ENCODE measurements around the gene ROPN1B.
"Not testable (repeated sequence)": the region's sequence is repeated elsewhere in the genome, so short reads cannot be mapped to it uniquely, and the experiment has no call there.

The ROPN1B gene

GRCh38 chr3:125958511-125959316 lies 10.3 kb upstream of the ROPN1B start:
- DNase-seq: no peak

- DNase-seq: no peak
Observed at GRCh38 chr3:125959317-125960065, 9.5 kb upstream of the ROPN1B start.

DNA sequence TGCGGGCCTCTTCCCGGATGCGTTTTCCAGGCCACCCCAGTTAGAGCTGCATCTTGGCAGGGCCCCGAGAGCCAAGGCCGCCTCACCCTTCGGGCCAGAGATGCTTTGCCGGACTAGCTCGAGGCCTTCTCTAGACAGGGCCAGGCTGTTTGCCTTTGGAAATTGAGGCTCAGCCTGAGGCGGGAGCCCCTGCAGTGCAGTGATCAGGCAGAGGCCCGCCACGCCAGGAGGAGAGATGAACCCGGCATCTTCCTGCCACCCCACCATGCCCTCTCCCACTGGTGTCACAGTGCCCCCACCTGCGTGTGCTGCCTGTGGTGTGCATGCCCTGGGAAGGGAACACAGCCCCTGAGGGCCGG lies 8.9 kb upstream of the ROPN1B start:
- DNase-seq: no peak

DNA sequence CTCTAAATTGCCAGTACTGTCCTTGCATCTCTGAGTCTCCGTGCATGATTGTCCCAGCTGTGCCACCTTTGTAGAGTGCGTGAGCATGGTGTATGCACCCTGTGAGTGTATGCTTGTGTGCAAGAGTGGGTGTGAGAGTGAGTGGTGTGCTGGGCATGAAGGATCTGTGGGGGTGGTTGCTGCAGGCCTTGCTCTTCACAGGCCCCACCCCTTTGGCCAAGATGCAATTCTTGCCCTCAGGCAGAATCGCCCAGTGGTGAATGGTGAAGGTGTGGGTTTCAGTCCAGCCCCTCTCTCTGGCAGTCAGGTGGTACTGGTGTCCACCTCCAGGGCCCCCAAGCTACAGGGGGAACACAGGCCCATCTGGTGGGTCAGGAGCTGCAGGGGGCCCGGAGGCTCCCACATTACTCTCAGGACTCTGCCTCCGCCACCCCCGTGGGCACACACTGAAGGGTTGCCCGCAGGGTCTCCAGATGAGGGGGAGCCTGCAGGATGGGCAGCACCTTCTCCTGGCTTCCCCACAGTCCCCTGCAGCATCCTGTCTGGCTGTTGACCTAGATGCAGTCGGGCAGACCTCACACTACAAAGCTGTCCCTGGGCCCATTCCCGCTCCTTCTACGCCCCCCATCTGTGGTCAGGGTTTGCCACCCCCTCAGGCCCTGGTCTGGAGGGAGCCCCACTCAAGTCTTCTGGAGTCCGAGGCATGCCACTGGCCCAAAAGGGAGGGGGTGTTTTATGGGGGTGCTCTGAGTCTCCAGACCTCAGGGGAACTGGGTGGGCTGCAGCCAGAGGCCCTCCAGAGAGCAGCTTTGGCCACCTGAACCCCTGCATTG lies 8.3 kb upstream of the ROPN1B start:
- DNase-seq: no peak

GRCh38 chr3:125961289-125961589 lies 7.7 kb upstream of the ROPN1B start:
- DNase-seq: no peak

- not testable (repeated sequence) for DNase-seq
Observed at GRCh38 chr3:125963834-125964233, 5.1 kb upstream of the ROPN1B start.

DNA sequence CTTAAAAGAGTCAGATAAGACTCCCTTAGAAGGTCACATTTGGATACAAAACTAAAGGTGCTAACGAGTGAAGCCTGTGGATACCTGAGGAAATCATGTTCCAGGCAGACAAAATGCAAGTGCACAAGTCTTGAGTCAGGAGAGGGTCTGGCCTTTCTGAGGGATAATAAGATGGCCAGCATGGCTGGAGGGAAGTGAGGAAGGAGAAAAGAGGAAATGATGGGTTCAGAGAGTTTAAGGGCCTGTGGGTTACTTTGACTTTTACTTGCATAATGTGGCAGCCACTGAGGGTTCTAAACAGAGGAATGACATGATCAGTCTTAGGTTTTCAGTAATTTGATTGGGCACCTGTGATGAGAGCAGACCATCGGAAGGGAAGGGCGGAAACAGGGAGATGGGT lies 3.5 kb upstream of the ROPN1B start:
- DNase-seq: no peak

GRCh38 chr3:125967156-125967555 lies 1.8 kb upstream of the ROPN1B start:
- DNase-seq: no peak

GRCh38 chr3:125968121-125968520 lies 857 bp upstream of the ROPN1B start:
- DNase-seq: not testable (repeated sequence)

GRCh38 chr3:125971997-125972944 lies 3.3 kb downstream of the ROPN1B start:
- not testable (repeated sequence) for DNase-seq

- DNase-seq: not testable (repeated sequence)
Observed at GRCh38 chr3:125975245-125976002, 6.4 kb downstream of the ROPN1B start.

DNA sequence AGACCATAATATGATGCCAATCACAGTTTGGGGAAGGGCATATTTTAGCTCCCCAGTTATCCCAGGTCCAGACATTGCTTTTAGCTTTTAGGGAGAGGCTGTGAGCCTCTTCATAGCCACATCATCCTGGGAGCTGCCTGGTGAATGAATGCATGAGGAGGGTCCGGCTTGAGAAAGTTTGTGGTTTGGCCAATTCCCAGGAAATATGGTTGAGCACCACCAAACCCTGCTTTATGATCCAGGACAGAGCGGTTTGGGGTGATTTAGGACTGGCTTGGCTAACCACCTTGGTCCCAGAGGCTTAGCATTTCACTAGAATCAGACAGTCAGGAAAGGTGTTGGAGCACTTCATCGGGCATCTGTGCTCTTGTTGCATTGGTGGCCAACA lies 7.0 kb downstream of the ROPN1B start:
- DNase-seq: not testable (repeated sequence)

GRCh38 chr3:125977104-125977503 lies 8.1 kb downstream of the ROPN1B start:
- DNase-seq: not testable (repeated sequence)

GRCh38 chr3:125984951-125985350 lies 16.0 kb downstream of the ROPN1B start:
- not testable (repeated sequence) for DNase-seq

DNA sequence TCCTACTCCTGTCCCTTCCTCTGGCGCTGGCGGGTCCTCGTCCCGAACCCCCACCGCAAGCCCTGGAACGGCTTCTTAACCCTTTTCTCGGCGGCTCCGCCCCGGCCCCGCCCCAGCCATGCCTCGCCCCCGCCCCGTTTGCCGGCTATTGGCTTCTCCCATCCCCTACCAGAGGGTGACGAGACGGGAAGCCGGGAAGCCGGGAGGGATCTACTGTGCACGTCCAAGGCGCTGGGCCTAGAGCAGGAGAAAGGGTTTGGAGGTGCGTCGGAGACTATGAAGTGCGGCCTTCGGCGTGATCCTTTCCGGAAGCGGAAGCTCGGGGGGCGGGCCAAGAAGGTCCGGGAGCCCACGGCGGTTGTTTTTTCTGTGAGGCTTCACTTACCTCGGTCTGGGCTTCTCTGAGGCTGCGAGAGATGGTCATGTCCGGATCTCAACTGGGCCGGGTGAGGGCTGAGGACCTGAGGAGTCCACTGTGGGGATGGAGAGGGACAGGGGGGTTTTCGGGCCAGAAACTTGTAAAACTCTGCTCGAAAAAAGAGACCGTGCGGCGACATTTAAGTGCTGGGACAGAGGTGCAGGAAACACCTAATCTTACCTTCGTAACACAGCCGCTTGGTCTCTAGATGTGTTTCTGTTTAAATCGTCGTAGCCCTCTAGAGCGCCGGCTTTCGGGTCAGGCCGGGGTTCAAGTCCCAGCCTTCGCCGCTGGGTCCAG lies 21.4 kb downstream of the ROPN1B start:
- DNase-seq: peak; percentile 72

DNA sequence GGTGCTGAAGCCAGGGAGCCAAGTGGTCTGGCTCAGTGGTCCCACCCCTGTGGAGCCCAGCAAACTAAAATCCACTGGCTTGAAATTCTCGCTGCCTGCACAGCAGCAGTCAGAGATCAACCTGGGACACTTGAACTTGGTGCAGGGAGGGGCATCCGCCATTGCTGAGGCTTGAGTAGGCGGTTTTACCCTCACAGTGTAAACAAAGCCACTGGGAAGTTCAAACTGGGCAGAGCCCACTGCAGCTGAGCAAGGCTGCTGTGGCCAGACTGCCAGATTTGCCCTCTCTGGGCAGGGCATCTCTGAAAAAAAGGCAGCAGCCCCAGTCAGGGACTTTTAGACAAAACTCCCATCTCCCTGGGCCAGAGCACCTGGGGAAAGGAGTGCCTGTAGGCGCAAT lies 27.8 kb downstream of the ROPN1B start:
- DNase-seq: not testable (repeated sequence)

DNA sequence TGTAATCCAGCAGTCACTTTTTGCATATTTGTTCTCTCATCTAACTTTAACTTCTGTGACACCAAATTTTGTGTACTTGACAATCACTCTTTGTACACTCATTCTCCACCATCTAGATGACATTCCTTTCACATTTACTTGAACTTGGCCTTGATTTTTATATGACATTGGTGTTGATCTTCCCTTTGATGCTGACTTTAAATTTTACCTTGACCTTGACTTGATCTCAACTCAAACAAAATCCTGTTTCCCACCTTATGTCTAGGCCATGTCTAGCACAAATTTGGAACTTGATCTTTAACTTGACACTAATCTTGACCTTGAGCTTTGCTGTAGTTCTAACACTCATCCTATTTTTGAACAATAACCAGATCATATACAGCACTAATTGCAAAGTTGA lies 33.2 kb downstream of the ROPN1B start:
- DNase-seq: no peak

DNA sequence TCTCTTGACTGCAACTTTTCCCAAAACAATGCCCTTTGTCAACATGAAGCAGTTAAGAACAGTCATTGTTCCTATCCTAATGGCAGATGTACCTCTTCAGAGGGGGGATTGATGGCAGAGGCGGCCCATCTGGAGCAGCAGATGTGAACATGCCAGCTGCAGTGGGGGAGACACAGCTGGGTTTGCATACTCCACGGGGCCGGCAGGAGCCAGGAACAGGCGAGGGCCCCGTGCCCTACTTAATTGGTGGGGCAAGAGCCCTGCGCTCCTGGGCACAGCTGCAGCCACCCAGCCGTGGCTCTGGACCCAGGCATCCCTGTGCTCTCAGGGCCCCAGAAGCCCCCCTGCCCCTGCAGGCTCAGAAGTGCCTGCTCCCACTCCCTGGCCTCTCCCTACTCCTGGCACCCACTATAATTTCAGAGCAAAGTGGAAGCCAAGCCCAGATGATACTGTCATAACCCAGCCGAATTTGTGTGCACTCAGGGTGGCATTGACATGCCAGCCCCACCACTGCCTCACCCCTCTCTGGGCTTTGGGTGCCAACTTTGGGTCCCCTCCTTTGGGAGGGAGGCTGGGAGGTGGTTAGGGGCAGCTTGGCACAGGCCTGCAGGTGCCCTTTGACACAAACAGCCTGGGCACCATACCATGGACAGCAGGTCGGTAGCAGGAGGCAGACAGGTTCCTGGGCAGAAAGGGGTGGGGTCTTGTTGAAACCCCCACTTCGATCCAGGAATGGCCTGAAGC lies 34.6 kb downstream of the ROPN1B start:
- DNase-seq: no peak

- no peak for DNase-seq
Observed at GRCh38 chr3:126004217-126004616, 35.2 kb downstream of the ROPN1B start.

DNA sequence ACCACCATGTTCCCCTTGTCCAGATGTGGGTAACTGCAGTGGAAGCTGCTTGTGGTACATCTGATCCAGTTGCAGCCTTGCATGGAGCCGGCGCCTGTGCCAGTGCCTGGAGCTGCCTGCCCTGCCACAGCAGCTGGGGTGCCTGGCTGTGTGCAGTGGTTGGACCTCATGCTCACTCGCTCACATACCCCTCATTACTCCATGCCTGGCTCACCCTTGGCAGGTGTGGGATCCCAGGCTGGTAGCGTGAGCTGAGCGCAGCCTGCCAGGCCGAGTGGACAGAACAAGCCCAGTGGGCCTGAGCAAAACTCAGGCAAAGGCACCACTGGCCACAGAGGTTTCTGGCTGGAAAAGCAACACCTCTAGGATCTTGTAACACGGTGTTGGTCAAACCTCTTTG lies 35.7 kb downstream of the ROPN1B start:
- DNase-seq: no peak

Measured in NCI-H226 (cell line).